Measurements from ENCODE around the gene DNAJB13. TPM values are rescaled to one million over a fixed set of nuclear protein-coding genes. Genes with fewer than 3 reads are reported as not detected.

The DNAJB13 gene, protein sequence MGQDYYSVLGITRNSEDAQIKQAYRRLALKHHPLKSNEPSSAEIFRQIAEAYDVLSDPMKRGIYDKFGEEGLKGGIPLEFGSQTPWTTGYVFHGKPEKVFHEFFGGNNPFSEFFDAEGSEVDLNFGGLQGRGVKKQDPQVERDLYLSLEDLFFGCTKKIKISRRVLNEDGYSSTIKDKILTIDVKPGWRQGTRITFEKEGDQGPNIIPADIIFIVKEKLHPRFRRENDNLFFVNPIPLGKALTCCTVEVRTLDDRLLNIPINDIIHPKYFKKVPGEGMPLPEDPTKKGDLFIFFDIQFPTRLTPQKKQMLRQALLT
- total RNA-seq: not detected
- long read RNA-seq: 0 reads

DNA sequence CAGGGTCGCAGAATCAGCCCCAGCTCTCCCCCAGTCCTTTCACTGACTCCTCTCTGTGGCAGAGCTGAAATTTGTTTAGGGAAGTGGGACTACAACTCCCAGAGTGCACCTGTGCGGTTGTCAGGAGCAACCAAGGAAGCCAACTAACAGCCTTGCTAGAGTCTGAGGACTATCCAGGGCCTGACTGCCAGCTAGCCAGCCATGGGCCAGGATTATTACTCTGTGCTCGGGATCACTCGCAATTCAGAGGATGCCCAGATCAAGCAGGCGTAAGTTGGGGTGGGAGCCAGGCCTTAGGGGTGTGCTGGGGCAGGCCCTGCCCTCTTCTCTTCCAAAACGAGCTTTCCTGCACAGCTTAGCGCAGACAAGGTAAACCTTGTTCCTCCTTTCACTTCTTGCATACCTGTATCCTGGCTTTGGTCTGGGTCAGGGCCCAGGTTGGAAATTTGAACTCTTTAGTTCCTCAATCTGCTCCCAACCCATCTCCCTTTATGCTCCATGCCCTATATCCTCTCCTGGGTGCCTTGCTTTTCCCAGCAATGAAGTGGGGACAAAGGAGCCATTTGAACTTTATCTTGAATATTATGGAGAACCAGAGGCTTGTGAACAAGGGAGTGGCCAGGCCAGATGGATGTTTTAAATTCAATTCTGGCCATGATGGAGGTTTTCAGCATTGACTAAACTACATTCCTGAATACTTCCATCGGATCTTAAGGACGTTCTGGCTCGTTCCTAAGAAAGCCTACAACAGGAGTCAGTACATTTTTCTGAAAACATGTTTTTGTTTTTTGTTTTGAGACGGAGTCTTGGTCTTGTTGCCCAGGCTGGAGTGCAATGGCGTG lies at the start of gene DNAJB13:
DNAJB13 (plus strand) TSS at position 158 of the 842 bp plus-strand sequence; CDS start at position 202, 44 bp downstream.
- intact Hi-C loops (cut with DNase I): no loop called here
- no peaks in the 10 kb centered on the region for H3K36me3 ChIP-seq
- peak in 3 of 4 donors; percentile 41 to 47 (median 42) for ATAC-seq
- H3K4me3 ChIP-seq: no peak within 1 kb of the TSS
- H3K4me1 ChIP-seq: no peaks in the 10 kb centered on the region
- no peaks in the 10 kb centered on the region for H3K9me3 ChIP-seq
- no peak for TF ChIP-seq POLR2A (IDR thresholded peaks at IDR 0.05)
- TF ChIP-seq, protein P1, sequence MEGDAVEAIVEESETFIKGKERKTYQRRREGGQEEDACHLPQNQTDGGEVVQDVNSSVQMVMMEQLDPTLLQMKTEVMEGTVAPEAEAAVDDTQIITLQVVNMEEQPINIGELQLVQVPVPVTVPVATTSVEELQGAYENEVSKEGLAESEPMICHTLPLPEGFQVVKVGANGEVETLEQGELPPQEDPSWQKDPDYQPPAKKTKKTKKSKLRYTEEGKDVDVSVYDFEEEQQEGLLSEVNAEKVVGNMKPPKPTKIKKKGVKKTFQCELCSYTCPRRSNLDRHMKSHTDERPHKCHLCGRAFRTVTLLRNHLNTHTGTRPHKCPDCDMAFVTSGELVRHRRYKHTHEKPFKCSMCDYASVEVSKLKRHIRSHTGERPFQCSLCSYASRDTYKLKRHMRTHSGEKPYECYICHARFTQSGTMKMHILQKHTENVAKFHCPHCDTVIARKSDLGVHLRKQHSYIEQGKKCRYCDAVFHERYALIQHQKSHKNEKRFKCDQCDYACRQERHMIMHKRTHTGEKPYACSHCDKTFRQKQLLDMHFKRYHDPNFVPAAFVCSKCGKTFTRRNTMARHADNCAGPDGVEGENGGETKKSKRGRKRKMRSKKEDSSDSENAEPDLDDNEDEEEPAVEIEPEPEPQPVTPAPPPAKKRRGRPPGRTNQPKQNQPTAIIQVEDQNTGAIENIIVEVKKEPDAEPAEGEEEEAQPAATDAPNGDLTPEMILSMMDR (IDR thresholded peaks at IDR 0.05): no peak
- no peaks in the 10 kb centered on the region for H3K27me3 ChIP-seq
- H3K27ac ChIP-seq: no peak within 1 kb of the TSS
- WGBS (ENCODE audit: insufficient coverage, low coverage, low lambda C conversion rate, missing lambda C conversion rate): 83% methylated on average over 7 of the region's 12 CpGs
- DNase-seq: peak in 1 of 3 donors; percentile 48

DNA sequence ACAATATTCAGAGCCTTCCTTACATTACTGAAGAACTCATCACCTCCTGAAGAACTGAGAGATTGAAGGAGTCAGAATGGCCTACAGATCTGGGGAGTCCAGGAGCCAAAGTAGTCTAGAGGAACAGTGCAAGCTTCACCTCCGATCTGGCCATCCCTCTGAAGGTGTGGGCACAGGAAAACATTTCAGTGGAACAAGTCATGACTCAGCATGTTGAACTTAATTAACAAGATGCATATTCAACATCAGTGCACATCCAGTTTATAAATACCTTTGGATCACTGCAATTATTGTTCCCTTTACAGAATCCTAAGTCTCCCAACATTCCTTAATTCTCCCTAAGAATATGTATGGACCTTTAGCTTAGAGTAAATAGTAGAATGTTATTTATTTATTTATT lies 48.5 kb upstream of the DNAJB13 start:
- no peak for DNase-seq
- H3K4me1 ChIP-seq: no peaks in the 10 kb centered on the region
- 100% methylated on average over 1 of the region's 1 CpG for WGBS (ENCODE audit: insufficient coverage, low coverage, low lambda C conversion rate, missing lambda C conversion rate)

DNA sequence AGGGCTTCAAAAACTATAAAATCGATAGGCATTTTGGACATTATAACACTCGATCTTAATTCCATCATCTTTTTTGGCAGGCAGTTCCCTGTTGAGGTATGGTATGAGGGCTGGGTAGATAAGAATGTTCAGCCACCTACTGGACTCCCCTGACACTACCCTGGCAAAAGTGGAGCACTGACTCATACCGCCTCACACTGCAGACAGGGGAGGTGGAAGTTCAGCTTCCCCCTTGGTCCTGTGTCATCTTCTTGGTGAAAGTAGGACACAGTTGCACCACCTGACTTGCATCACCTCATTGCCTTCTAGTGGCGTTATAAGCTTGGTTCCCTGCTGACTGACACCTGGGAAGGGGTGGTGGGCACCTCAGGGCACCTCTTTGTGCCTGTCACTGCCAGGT lies 43.6 kb upstream of the DNAJB13 start:
- TF ChIP-seq, protein P1 (IDR thresholded peaks at IDR 0.05): no peak
- TF ChIP-seq POLR2A (IDR thresholded peaks at IDR 0.05): no peak
- ATAC-seq (peak; percentile 21 to 89 (median 38)), DNase-seq (no peak)
- WGBS (ENCODE audit: insufficient coverage, low coverage, low lambda C conversion rate, missing lambda C conversion rate): 94% methylated on average over 2 of the region's 4 CpGs
- Histone ChIP-seq H3K27ac (no peak overlapping the region), H3K36me3 (peaks cover 0 to 39% (median under 1%) of the 10 kb centered on the region in 4 donors), H3K27me3 (no peaks in the 10 kb centered on the region), H3K4me3 (no peak overlapping the region), H3K9me3 (no peaks in the 10 kb centered on the region), H3K4me1 (no peaks in the 10 kb centered on the region)
- intact Hi-C loops (cut with DNase I): no loop called here

More for the DNA sequence above, 48.5 kb upstream of the DNAJB13 start:
- no peaks in the 10 kb centered on the region for H3K9me3 ChIP-seq
- ATAC-seq: no peak
- no peaks in the 10 kb centered on the region for H3K27me3 ChIP-seq
- TF ChIP-seq, protein P1 (IDR thresholded peaks at IDR 0.05): no peak
- TF ChIP-seq POLR2A (IDR thresholded peaks at IDR 0.05): no peak
- intact Hi-C loops (cut with DNase I): no loop called here
- no peak overlapping the region for H3K4me3 ChIP-seq
- H3K27ac ChIP-seq: no peak overlapping the region
- peaks cover 0 to 32% (median 7%) of the 10 kb centered on the region in 4 donors for H3K36me3 ChIP-seq

DNA sequence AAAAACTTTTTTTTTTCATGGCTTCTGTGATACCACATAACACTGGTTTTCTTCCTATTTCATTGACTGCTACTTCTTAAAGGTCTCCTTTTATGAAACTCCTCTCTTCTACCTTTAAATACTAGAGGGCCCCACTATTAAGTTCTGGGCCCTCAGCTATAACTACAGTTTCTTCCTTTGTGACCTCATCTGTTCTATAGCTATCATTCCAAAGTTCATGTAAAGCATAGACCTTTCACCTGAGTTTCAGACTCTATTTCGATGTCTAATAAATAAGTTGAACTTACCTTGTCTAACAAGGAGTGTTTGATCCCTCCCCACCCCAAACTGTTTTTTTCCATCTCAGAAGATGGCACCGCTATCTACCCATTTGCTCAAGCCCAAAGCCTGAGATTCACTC lies 38.8 kb upstream of the DNAJB13 start:
- DNase-seq: no peak
- ATAC-seq: no peak
- TF ChIP-seq POLR2A (IDR thresholded peaks at IDR 0.05): no peak
- TF ChIP-seq, protein P1 (IDR thresholded peaks at IDR 0.05): no peak
- H3K4me1 ChIP-seq: peaks cover 0 to 11% (median 0%) of the 10 kb centered on the region in 4 donors
- H3K36me3 ChIP-seq: peaks cover 0 to 61% (median 0%) of the 10 kb centered on the region in 4 donors
- intact Hi-C loops (cut with DNase I): no loop called here
- no peak overlapping the region for H3K27ac ChIP-seq
- 91% methylated on average over 2 of the region's 2 CpGs for WGBS (ENCODE audit: insufficient coverage, low coverage, low lambda C conversion rate, missing lambda C conversion rate)
- H3K4me3 ChIP-seq: no peak overlapping the region
- no peaks in the 10 kb centered on the region for H3K9me3 ChIP-seq
- H3K27me3 ChIP-seq: no peaks in the 10 kb centered on the region

Measured in right lobe of liver (tissue), 6 donors.